ENCODE results near the gene RIMS4.

The RIMS4 gene

GRCh38 chr20:44728801-44729443, 81.4 kb downstream of the RIMS4 start:
- no peak for TF ChIP-seq CTCF (conservative IDR thresholded peaks at IDR 0.05)
- H3K27ac ChIP-seq, result peak overlapping the region; percentile 61

GRCh38 chr20:44727651-44728050, 82.7 kb downstream of the RIMS4 start:
- no peak for TF ChIP-seq CTCF (conservative IDR thresholded peaks at IDR 0.05)
- no peak overlapping the region; the same call in 1 of the 2 replicates for H3K27ac ChIP-seq

GRCh38 chr20:44727039-44727438, 83.3 kb downstream of the RIMS4 start:
- no peak for TF ChIP-seq CTCF (conservative IDR thresholded peaks at IDR 0.05)
- no peak overlapping the region for H3K27ac ChIP-seq

- TF ChIP-seq CTCF (conservative IDR thresholded peaks at IDR 0.05), result no peak
- H3K27ac ChIP-seq, result no peak overlapping the region
Measured at GRCh38 chr20:44725837-44726236, 84.5 kb downstream of the RIMS4 start.

GRCh38 chr20:44724423-44725091, 85.8 kb downstream of the RIMS4 start:
- no peak overlapping the region for H3K27ac ChIP-seq
- TF ChIP-seq CTCF (conservative IDR thresholded peaks at IDR 0.05), result no peak

- TF ChIP-seq CTCF (conservative IDR thresholded peaks at IDR 0.05), result no peak
- H3K27ac ChIP-seq, result no peak overlapping the region
Measured at GRCh38 chr20:44723798-44724362, 86.5 kb downstream of the RIMS4 start.

GRCh38 chr20:44723391-44723790, 87.0 kb downstream of the RIMS4 start:
- H3K27ac ChIP-seq, result no peak overlapping the region
- TF ChIP-seq CTCF (conservative IDR thresholded peaks at IDR 0.05), result no peak

Data from VCaP (cell line).